Progenitor cell of endocrine pancreas (in vitro differentiated cells): ENCODE data around the gene ZBTB40. TPM values are rescaled to one million over a fixed set of nuclear protein-coding genes. Genes with fewer than 3 reads are reported as not detected.

Experiments used
- DNase-seq: peaks from one replicate; pipeline ENCODE4 v3.0.0; 2021; ENCODE audit warnings: low spot score; ENCODE audit not compliant: unreplicated experiment
- H3K27ac Mint-ChIP-seq: 2 replicates; pipeline ENCODE4 v1.8.0; 2021; ENCODE audit warnings: mild to moderate bottlenecking, moderate library complexity, mixed read lengths
- H3K27me3 Mint-ChIP-seq: 2 replicates; pipeline ENCODE4 v1.8.0; 2021; ENCODE audit warnings: mixed read lengths
- H3K36me3 Mint-ChIP-seq: 2 replicates; pipeline ENCODE4 v1.8.0; 2022; ENCODE audit warnings: mixed read lengths; ENCODE audit not compliant: insufficient read depth
- H3K4me1 Mint-ChIP-seq: 2 replicates; pipeline ENCODE4 v1.8.0; 2021; ENCODE audit warnings: low read depth, mixed read lengths
- H3K4me3 Mint-ChIP-seq: 2 replicates; pipeline ENCODE4 v1.8.0; 2021; ENCODE audit warnings: low read depth, mild to moderate bottlenecking, moderate library complexity, mixed read lengths
- H3K9me3 Mint-ChIP-seq: 2 replicates; pipeline ENCODE4 v1.8.0; 2021; ENCODE audit warnings: low read depth, mixed read lengths
- total RNA-seq: library from RNA; stranded (reverse); gene quantifications from 2 replicates; pipeline ENCODE4 v1.2.1, GENCODE V29; 2021
- TF ChIP-seq, protein P1 (sequence below): fragments of 200-600 bp; sonication (generic); IDR thresholded peaks from one replicate; pipeline ENCODE4 v1.5.0; 2021; ENCODE audit warnings: antibody characterized with exemption, mild to moderate bottlenecking; ENCODE audit not compliant: unreplicated experiment

Gene ZBTB40
- total RNA-seq, 1 donor from 2014 or later = 40.9 TPM

DNA sequence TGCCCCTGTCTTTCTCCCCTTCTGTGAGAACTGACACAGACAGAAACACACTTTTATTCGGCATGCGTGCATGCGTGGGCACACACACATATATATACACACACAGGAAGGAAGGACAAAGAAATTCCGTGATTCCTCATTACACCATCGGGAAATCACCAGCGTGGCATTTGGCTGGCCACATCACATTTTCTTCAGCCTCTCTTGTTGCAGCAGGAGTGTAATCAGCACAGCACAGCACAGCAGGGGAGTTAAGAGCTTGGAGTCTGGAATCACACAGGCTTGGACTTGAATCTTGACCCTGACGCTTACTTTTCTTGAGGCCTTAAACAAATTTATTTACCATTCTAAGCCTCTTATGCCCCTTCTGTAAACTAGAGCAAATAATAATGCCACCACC lies 66.3 kb downstream of the ZBTB40 start:
- Mint-ChIP-seq H3K27ac (no peak overlapping the region), H3K27me3 (no peaks in the 10 kb centered on the region), H3K4me3 (no peak overlapping the region), H3K9me3 (no peaks in the 10 kb centered on the region), H3K36me3 (peaks cover 27% of the 10 kb centered on the region), H3K4me1 (no peaks in the 10 kb centered on the region)
- DNase-seq = no peak
- TF ChIP-seq, protein P1, sequence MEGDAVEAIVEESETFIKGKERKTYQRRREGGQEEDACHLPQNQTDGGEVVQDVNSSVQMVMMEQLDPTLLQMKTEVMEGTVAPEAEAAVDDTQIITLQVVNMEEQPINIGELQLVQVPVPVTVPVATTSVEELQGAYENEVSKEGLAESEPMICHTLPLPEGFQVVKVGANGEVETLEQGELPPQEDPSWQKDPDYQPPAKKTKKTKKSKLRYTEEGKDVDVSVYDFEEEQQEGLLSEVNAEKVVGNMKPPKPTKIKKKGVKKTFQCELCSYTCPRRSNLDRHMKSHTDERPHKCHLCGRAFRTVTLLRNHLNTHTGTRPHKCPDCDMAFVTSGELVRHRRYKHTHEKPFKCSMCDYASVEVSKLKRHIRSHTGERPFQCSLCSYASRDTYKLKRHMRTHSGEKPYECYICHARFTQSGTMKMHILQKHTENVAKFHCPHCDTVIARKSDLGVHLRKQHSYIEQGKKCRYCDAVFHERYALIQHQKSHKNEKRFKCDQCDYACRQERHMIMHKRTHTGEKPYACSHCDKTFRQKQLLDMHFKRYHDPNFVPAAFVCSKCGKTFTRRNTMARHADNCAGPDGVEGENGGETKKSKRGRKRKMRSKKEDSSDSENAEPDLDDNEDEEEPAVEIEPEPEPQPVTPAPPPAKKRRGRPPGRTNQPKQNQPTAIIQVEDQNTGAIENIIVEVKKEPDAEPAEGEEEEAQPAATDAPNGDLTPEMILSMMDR = no peak

DNA sequence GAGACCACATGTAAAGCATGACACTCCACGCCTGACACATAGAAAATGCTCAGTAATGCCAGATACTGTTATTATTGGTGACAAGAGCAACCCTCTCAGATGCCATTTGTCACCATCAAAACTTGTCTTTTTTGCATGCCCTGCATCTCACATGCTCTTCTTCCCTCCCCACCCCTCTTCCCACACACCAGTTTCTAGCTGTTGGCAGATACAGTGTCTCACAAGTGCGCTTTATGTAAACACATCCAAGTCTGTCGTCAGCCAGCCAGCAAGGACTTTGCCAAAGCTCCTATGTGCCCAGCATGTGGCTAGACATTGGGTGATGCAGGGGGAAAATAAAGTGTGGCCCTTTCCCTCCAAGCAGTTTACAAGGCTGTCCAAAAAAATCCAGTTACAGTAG lies 66.7 kb downstream of the ZBTB40 start:
- H3K27ac Mint-ChIP-seq = no peak overlapping the region
- H3K27me3 Mint-ChIP-seq = no peaks in the 10 kb centered on the region
- no peak overlapping the region for H3K4me3 Mint-ChIP-seq
- no peaks in the 10 kb centered on the region for H3K9me3 Mint-ChIP-seq
- H3K36me3 Mint-ChIP-seq = peaks cover 27% of the 10 kb centered on the region
- TF ChIP-seq, protein P1 = no peak
- no peaks in the 10 kb centered on the region for H3K4me1 Mint-ChIP-seq
- no peak for DNase-seq

DNA sequence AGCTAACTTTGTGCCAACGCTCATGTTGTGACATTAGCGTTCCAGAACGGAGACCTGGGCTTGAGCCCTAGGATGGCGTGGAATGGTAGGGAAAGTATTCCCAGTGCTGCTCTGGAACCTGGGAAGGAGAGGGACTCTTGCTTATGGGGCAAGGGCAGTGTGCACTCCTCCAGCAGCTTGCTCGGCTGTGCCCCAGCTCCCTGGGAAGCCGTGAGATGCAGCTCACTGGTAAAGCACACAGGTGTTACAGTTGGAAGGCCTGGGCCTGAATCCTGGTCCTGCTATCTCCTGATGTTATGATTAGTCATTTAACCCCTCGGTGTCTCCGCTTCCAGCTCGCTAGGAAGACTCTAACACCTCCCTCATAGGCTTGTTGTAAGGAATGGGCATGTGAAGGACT lies 69.2 kb downstream of the ZBTB40 start:
- DNase-seq = no peak
- TF ChIP-seq, protein P1 = no peak
- Mint-ChIP-seq H3K9me3 (no peaks in the 10 kb centered on the region), H3K27me3 (no peaks in the 10 kb centered on the region), H3K27ac (no peak overlapping the region), H3K36me3 (peaks cover 24% of the 10 kb centered on the region), H3K4me1 (no peaks in the 10 kb centered on the region), H3K4me3 (no peak overlapping the region)

DNA sequence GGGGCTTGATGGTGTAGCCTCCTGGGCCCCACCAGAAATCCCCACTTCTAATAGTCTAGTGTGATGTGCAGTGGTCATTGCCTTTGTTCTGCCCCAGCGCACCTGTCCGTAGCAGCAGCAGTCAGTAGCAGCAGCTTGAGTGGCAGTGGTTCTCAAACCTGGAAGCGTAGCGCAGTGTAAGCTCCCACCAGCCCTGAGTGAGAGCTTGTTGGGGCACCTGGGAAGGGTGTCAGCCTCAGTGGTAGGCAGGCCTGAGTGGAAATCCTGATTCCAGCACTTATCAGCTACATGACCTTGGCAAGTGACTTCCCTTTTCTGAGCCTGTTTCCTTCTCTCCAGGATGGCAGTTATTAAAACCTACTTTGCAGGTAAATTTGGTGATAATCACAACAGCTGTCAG lies 70.0 kb downstream of the ZBTB40 start:
- TF ChIP-seq, protein P1 = no peak
- no peak for DNase-seq
- H3K27ac Mint-ChIP-seq = no peak overlapping the region
- H3K4me1 Mint-ChIP-seq = no peaks in the 10 kb centered on the region
- H3K9me3 Mint-ChIP-seq = no peaks in the 10 kb centered on the region
- no peak overlapping the region for H3K4me3 Mint-ChIP-seq
- peaks cover 21% of the 10 kb centered on the region for H3K36me3 Mint-ChIP-seq
- H3K27me3 Mint-ChIP-seq = no peaks in the 10 kb centered on the region

DNA sequence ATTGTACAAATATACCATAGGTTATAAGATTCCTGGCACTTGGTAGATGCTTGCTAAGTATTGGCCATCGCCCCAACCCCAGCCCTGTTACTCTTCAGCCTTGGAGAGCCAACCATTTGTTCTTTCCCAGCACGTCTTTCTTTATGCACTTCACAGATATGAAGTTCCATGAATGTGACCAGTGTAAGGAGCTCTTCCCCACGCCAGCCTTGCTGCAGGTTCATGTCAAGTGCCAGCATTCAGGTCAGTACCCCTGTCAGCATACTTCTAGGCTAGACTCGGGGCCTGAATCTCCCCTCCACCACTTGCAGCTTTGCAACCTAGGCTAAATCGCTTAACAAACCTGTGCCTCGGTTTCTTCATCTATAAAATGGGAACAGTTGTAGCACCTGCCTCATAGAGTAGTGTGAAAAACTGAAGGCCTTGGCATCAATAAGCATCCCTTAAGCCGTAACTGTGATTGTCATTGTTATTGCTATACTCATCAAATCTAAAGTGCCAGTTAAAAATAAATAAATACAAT lies 70.6 kb downstream of the ZBTB40 start:
- TF ChIP-seq, protein P1 = no peak
- no peaks in the 10 kb centered on the region for H3K9me3 Mint-ChIP-seq
- H3K27me3 Mint-ChIP-seq = no peaks in the 10 kb centered on the region
- no peak overlapping the region for H3K4me3 Mint-ChIP-seq
- H3K27ac Mint-ChIP-seq = no peak overlapping the region
- peaks cover 20% of the 10 kb centered on the region for H3K36me3 Mint-ChIP-seq
- no peaks in the 10 kb centered on the region for H3K4me1 Mint-ChIP-seq
- no peak for DNase-seq
